IMR-90 (cell line): Measurements from ENCODE around the gene IFRD1. TPM values are rescaled to one million over a fixed set of nuclear protein-coding genes. Genes with fewer than 3 reads are reported as not detected.

ENCODE experiments used
- ATAC-seq: fragments of 200-7000 bp; cut with Tn5 transposase; 2 replicates; pipeline ENCODE4 v1.9.1; 2020; ENCODE audit warnings: low read depth, mild to moderate bottlenecking, moderate library complexity
- BruUV-seq: library from RNA; stranded (reverse); fragments of 400-500 nt; replicated peaks from 2 replicates; lab custom pipeline; 2021; lab: Mats Ljungman, UMichigan
- CTCF ChIA-PET: fragments of 300-600 bp; formaldehyde crosslinking; extraction: SDS; loops from one replicate; lab custom pipeline; 2021; ENCODE audit warnings: antibody characterized with exemption; lab: Yijun Ruan, JAX
- POLR2A ChIA-PET: fragments of 300-600 bp; sonication (Branson Sonifier 250); formaldehyde crosslinking; loops from one replicate; lab custom pipeline; 2022; ENCODE audit warnings: antibody characterized with exemption; ENCODE audit not compliant: unreplicated experiment; lab: Charles Lee
- DNase-seq: peaks from one replicate; pipeline ENCODE4 v3.0.0; 2013
- H2AFZ ChIP-seq: replicated peaks from 2 replicates; pipeline ENCODE3; 2013; ENCODE audit warnings: low read length, mild to moderate bottlenecking; ENCODE audit not compliant: poor library complexity
- H2AK5ac ChIP-seq: 2 replicates; pipeline ENCODE4 v1.6.1; 2013; ENCODE audit warnings: low read depth, low read length, inconsistent platforms
- H2AK9ac ChIP-seq: replicated peaks from 2 replicates; pipeline ENCODE3; 2013; ENCODE audit warnings: mild to moderate bottlenecking, low read depth, low read length, moderate library complexity; ENCODE audit not compliant: poor library complexity
- H2BK120ac ChIP-seq: 2 replicates; pipeline ENCODE4 v1.6.1; 2013; ENCODE audit warnings: low read depth, low read length, inconsistent platforms
- H2BK15ac ChIP-seq: 3 replicates; pipeline ENCODE4 v1.6.1; 2013; ENCODE audit warnings: low read depth, low read length, inconsistent platforms
- H2BK20ac ChIP-seq: 2 replicates; pipeline ENCODE4 v1.6.1; 2013; ENCODE audit warnings: low read depth, mild to moderate bottlenecking, inconsistent platforms, low read length, moderate library complexity
- H2BK5ac ChIP-seq: 2 replicates; pipeline ENCODE4 v1.6.1; 2013; ENCODE audit warnings: mild to moderate bottlenecking, low read depth, low read length, inconsistent platforms; ENCODE audit not compliant: poor library complexity, severe bottlenecking
- H3K14ac ChIP-seq: replicated peaks from 2 replicates; pipeline ENCODE4 v1.6.1; 2013; ENCODE audit warnings: low read depth, low read length, inconsistent platforms
- H3K18ac ChIP-seq: 2 replicates; pipeline ENCODE4 v1.6.1; 2013; ENCODE audit warnings: low read depth, low read length, control low read depth
- H3K23ac ChIP-seq: 2 replicates; pipeline ENCODE4 v1.6.1; 2013; ENCODE audit warnings: low read depth, low read length, inconsistent platforms
- H3K27ac ChIP-seq: 2 replicates; pipeline ENCODE4 v1.5.1; 2013; ENCODE audit warnings: mild to moderate bottlenecking, control low read depth, low read length; ENCODE audit not compliant: insufficient read depth
- H3K27me3 ChIP-seq: 2 replicates; pipeline ENCODE4 v1.6.1; 2013; ENCODE audit warnings: low read length; ENCODE audit not compliant: control insufficient read depth, insufficient read depth
- H3K36me3 ChIP-seq: 2 replicates; pipeline ENCODE4 v1.6.1; 2013; ENCODE audit warnings: low read length, mixed read lengths; ENCODE audit not compliant: control insufficient read depth, insufficient read depth
- H3K4ac ChIP-seq: 2 replicates; pipeline ENCODE4 v1.6.1; 2013; ENCODE audit warnings: low read depth, low read length, inconsistent platforms
- H3K4me1 ChIP-seq: 2 replicates; pipeline ENCODE4 v1.6.1; 2013; ENCODE audit warnings: low read length, mixed read lengths; ENCODE audit not compliant: control insufficient read depth, insufficient read depth
- H3K4me2 ChIP-seq: 2 replicates; pipeline ENCODE4 v1.6.1; 2013; ENCODE audit warnings: low read depth, mild to moderate bottlenecking, control low read depth, low read length, moderate library complexity
- H3K4me3 ChIP-seq: 2 replicates; pipeline ENCODE4 v1.5.1; 2013; ENCODE audit warnings: low read depth, mild to moderate bottlenecking, control low read depth, low read length, moderate library complexity; ENCODE audit not compliant: insufficient read depth
- H3K56ac ChIP-seq: 2 replicates; pipeline ENCODE4 v1.6.1; 2013; ENCODE audit warnings: low read length, inconsistent platforms; ENCODE audit not compliant: insufficient read depth; ENCODE audit errors: extremely low read depth
- H3K79me1 ChIP-seq, 2 experiments: 2 replicates each; pipeline ENCODE4 v1.6.1; 2013; ENCODE audit warnings: low read length in 2 of 2, inconsistent platforms in 1 of 2, low read depth in 1 of 2
- H3K9ac ChIP-seq: 2 replicates; pipeline ENCODE4 v1.6.1; 2013; ENCODE audit warnings: low read depth, low read length, control low read depth
- H3K9me1 ChIP-seq: 2 replicates; pipeline ENCODE4 v1.6.1; 2013; ENCODE audit warnings: low read length, inconsistent platforms; ENCODE audit not compliant: insufficient read depth
- H3K9me3 ChIP-seq: 2 replicates; pipeline ENCODE4 v1.6.1; 2013; ENCODE audit warnings: low read length; ENCODE audit not compliant: control insufficient read depth, insufficient read depth
- H4K20me1 ChIP-seq: 2 replicates; pipeline ENCODE4 v1.6.1; 2013; ENCODE audit warnings: low read length, inconsistent platforms; ENCODE audit not compliant: insufficient read depth
- H4K5ac ChIP-seq: 2 replicates; pipeline ENCODE4 v1.6.1; 2013; ENCODE audit warnings: mild to moderate bottlenecking, low read depth, low read length, control low read depth
- H4K8ac ChIP-seq, 2 experiments: 2 replicates each; pipeline ENCODE4 v1.6.1; 2013; ENCODE audit warnings: low read depth in 2 of 2, low read length in 2 of 2, control low read depth in 1 of 2, inconsistent platforms in 1 of 2
- H4K91ac ChIP-seq: 2 replicates; pipeline ENCODE4 v1.6.1; 2013; ENCODE audit warnings: low read depth, low read length, inconsistent platforms; ENCODE audit not compliant: insufficient read depth
- BHLHE40 ChIP-seq: fragments of 150-350 bp; IDR thresholded peaks from 2 replicates; pipeline ENCODE4 v1.6.1; 2016; ENCODE audit warnings: mild to moderate bottlenecking, low read depth, low read length
- CEBPB ChIP-seq: IDR thresholded peaks from 2 replicates; pipeline ENCODE4 v1.6.1; 2012; ENCODE audit warnings: low read depth, low read length, improper control_type of control experiment
- CHD1 ChIP-seq: IDR thresholded peaks from 2 replicates; pipeline ENCODE4 v1.6.1; 2012; ENCODE audit warnings: low read depth, low read length, improper control_type of control experiment
- CTCF ChIP-seq: conservative IDR thresholded peaks from 2 replicates; pipeline ENCODE4 v1.5.1; 2012; ENCODE audit warnings: mild to moderate bottlenecking, low read depth, low read length, improper control_type of control experiment
- ELK1 ChIP-seq: fragments of 150-350 bp; IDR thresholded peaks from 2 replicates; pipeline ENCODE4 v1.6.1; 2016; ENCODE audit warnings: low read depth, mild to moderate bottlenecking, low read length, moderate library complexity, borderline replicate concordance
- FOS ChIP-seq: fragments of 150-350 bp; IDR thresholded peaks from 2 replicates; pipeline ENCODE4 v1.6.1; 2016; ENCODE audit warnings: low read depth, low read length
- MAFK ChIP-seq: IDR thresholded peaks from 2 replicates; pipeline ENCODE4 v1.6.1; 2012; ENCODE audit warnings: low read depth, low read length, improper control_type of control experiment
- MAZ ChIP-seq: IDR thresholded peaks from 2 replicates; pipeline ENCODE4 v1.6.1; 2012; ENCODE audit warnings: low read depth, mild to moderate bottlenecking, low read length, improper control_type of control experiment, moderate library complexity, borderline replicate concordance
- MXI1 ChIP-seq: IDR thresholded peaks from 2 replicates; pipeline ENCODE4 v1.6.1; 2012; ENCODE audit warnings: low read depth, mild to moderate bottlenecking, low read length, moderate library complexity, borderline replicate concordance
- NFE2L2 ChIP-seq: fragments of 150-350 bp; IDR thresholded peaks from 2 replicates; pipeline ENCODE4 v1.6.1; 2016; ENCODE audit warnings: low read depth, mild to moderate bottlenecking, low read length
- POLR2A ChIP-seq: IDR thresholded peaks from 2 replicates; pipeline ENCODE4 v1.6.1; 2012; ENCODE audit warnings: mild to moderate bottlenecking, low read depth, low read length
- RAD21 ChIP-seq: IDR thresholded peaks from 2 replicates; pipeline ENCODE4 v1.6.1; 2012; ENCODE audit warnings: low read length, improper control_type of control experiment
- RCOR1 ChIP-seq: IDR thresholded peaks from 2 replicates; pipeline ENCODE4 v1.6.1; 2012; ENCODE audit warnings: mild to moderate bottlenecking, low read length, improper control_type of control experiment; ENCODE audit not compliant: insufficient replicate concordance
- RFX5 ChIP-seq: IDR thresholded peaks from 2 replicates; pipeline ENCODE4 v1.8.0; 2012; ENCODE audit warnings: low read depth, mild to moderate bottlenecking, low read length, moderate library complexity
- SMC3 ChIP-seq: fragments of 150-350 bp; IDR thresholded peaks from 2 replicates; pipeline ENCODE4 v1.6.1; 2016; ENCODE audit warnings: low read depth, mild to moderate bottlenecking, antibody characterized with exemption, low read length, moderate library complexity
- USF2 ChIP-seq: fragments of 150-350 bp; IDR thresholded peaks from 2 replicates; pipeline ENCODE4 v1.6.1; 2017; ENCODE audit warnings: mild to moderate bottlenecking, antibody characterized with exemption, low read length, low read depth
- WGBS, 2 experiments: methylation state at CpG; one replicate each; pipeline versions ENCODE4 v1.1.5 to v1.1.7; 2013; ENCODE audit warnings: missing lambda C conversion rate in 2 of 2; ENCODE audit not compliant: insufficient read length in 1 of 2; ENCODE audit errors: extremely low coverage in 2 of 2; 5-methylcytosine and 5-hydroxymethylcytosine counted together
- dilution Hi-C: fragments of 300-500 bp; cut with HindIII; formaldehyde crosslinking; loops from one replicate; pipeline ENCODE4 v1.14.3; 2018; ENCODE audit warnings: low sequenced_read_pairs; ENCODE audit not compliant: unreplicated experiment
- in situ Hi-C: fragments of 300-500 bp; cut with MboI; formaldehyde crosslinking; loops from 3 replicates; pipeline ENCODE4 v1.14.3; 2019; ENCODE audit warnings: low sequenced_read_pairs, inconsistent platforms, mixed read lengths
- intact Hi-C: fragments of 100-400 bp; cut with micrococcal nuclease; formaldehyde crosslinking; loops from 2 replicates; pipeline ENCODE4 v1.10.0; 2022
- polyA plus RNA-seq, 3 experiments: library from polyadenylated mRNA; depleted of rRNA; stranded (reverse); fragments of >200 nt; gene quantifications; 2 replicates each; pipeline ENCODE4 v1.2.3, GENCODE V29; 2012; ENCODE audit warnings: low replicate concordance in 1 of 3
- total RNA-seq: library from RNA; depleted of rRNA; stranded (reverse); fragments of >200 nt; gene quantifications from 2 replicates; pipeline ENCODE4 v1.2.3, GENCODE V29; 2012

The IFRD1 gene
- total and polyA plus RNA-seq, 2 of the 4 experiments (the other 2 are of a cell fraction), result 18.3 to 25.3 TPM

- Histone ChIP-seq H3K9ac (no peak overlapping the region), H3K4me3 (no peak overlapping the region), H3K27me3 (peaks cover 9% of the 10 kb centered on the region), H2BK120ac (no peak overlapping the region), H3K79me1 (no peaks in the 10 kb centered on the region), H3K56ac (no peak overlapping the region), H3K27ac (no peak overlapping the region), H3K4ac (0 out of 2 replicates have a peak overlapping the region, but pooled peaks have one; percentile 15), H3K4me2 (no peak overlapping the region), H3K18ac (no peak overlapping the region), H2AK9ac (peak overlapping the region; percentile 26), H4K8ac (peak overlapping the region in 1 of 2 experiments; percentile 30; a peak in 1 of 4 replicates), H2BK20ac (no peak overlapping the region), H2AK5ac (no peak overlapping the region; the same call in 1 of the 2 replicates), H4K5ac (no peak overlapping the region), H2BK5ac (no peak overlapping the region), H3K23ac (no peak overlapping the region), H3K14ac (no peak overlapping the region), H3K9me1 (peaks cover 18% of the 10 kb centered on the region), H4K20me1 (peaks cover 3% of the 10 kb centered on the region; the same call in 1 of the 2 replicates), H3K36me3 (no peaks in the 10 kb centered on the region), H2BK15ac (no peak overlapping the region; the same call in 2 of the 3 replicates), H3K9me3 (no peaks in the 10 kb centered on the region), H3K4me1 (peaks cover 8% of the 10 kb centered on the region), H4K91ac (no peak overlapping the region), H2AFZ (no peak overlapping the region)
- POLR2A ChIA-PET, result no interaction called here
- no CpG with 5 or more reads among the region's 5 CpGs for WGBS, 2 experiments
- intact Hi-C loops (no loop called here), dilution Hi-C loops (no loop called here), in situ Hi-C loops (no loop called here)
- no TSS peak for BruUV-seq
- TF ChIP-seq BHLHE40, result no peak
- no peak for TF ChIP-seq ELK1
- no peak for TF ChIP-seq FOS
- no peak for TF ChIP-seq RAD21
- no peak for TF ChIP-seq CEBPB
- TF ChIP-seq MAZ, result no peak
- TF ChIP-seq USF2, result no peak
- no peak for TF ChIP-seq SMC3
- no peak for TF ChIP-seq CTCF
- TF ChIP-seq MXI1, result no peak
- TF ChIP-seq POLR2A, result no peak
- no peak for TF ChIP-seq RCOR1
- TF ChIP-seq RFX5, result no peak
- TF ChIP-seq NFE2L2, result no peak
- no peak for TF ChIP-seq MAFK
- TF ChIP-seq CHD1, result no peak
- no peak for DNase-seq
- no peak for ATAC-seq
- CTCF ChIA-PET, result interaction anchor here (0.5 kb wide), 1 partner anchor 11 kb away, joined by 4 read pairs; no protein-coding TSS in a partner anchor
Observed at GRCh38 chr7:112509402-112509801, 59.1 kb downstream of the IFRD1 start.
